Uterus (tissue), 2 donors: ENCODE results near the gene SF3B2.

Experiments
- CTCF ChIP-seq, 4 experiments: fragments of 200-600 bp in 2 of 4; fragments of 450-650 bp in 2 of 4; sonication (generic) in 2 of 4; IDR thresholded peaks; one replicate each; pipeline ENCODE4 v1.5.1; 2016 to 2019; ENCODE audit warnings: antibody characterized with exemption in 4 of 4, mild to moderate bottlenecking in 2 of 4, moderate library complexity in 1 of 4
- POLR2A ChIP-seq, 2 donors: fragments of 450-650 bp; IDR thresholded peaks; one replicate each; pipeline ENCODE4 v1.6.1; 2016; ENCODE audit warnings: antibody characterized with exemption in 2 of 2, mild to moderate bottlenecking in 1 of 2, moderate library complexity in 1 of 2

- TF ChIP-seq CTCF (IDR thresholded peaks at IDR 0.05) (no peak), POLR2A (IDR thresholded peaks at IDR 0.05) (no peak)
Measured at GRCh38 chr11:66061268-66061667, 9.1 kb downstream of the SF3B2 start.
